ENCODE data around the gene FSIP1. TPM values are rescaled to one million over a fixed set of nuclear protein-coding genes. Genes with fewer than 3 reads are reported as not detected.

Gene FSIP1
- total RNA-seq, 1 donor from 2014 or later = 0.71 TPM

GRCh38 chr15:39786447-39787056 is 3.9 kb upstream of the FSIP1 start:
- H3K27me3 ChIP-seq (ENCODE audit: control insufficient read depth, insufficient read depth, low read length) = no peaks in the 10 kb centered on the region
- TF ChIP-seq CTCF (IDR thresholded peaks at IDR 0.05; ENCODE audit: insufficient read depth, low read length, poor library complexity, severe bottlenecking) = peak; percentile 58
- no peak overlapping the region for H3K4me3 ChIP-seq (ENCODE audit: low read depth, low read length)
- DNase-seq (ENCODE audit: low read depth) = no peak
- no peaks in the 10 kb centered on the region for H3K36me3 ChIP-seq (ENCODE audit: control insufficient read depth, insufficient read depth, low read length)

- no peaks in the 10 kb centered on the region for H3K36me3 ChIP-seq (ENCODE audit: control insufficient read depth, insufficient read depth, low read length)
- no peak for DNase-seq (ENCODE audit: low read depth)
- TF ChIP-seq CTCF (IDR thresholded peaks at IDR 0.05; ENCODE audit: insufficient read depth, low read length, poor library complexity, severe bottlenecking) = no peak
- no peaks in the 10 kb centered on the region for H3K27me3 ChIP-seq (ENCODE audit: control insufficient read depth, insufficient read depth, low read length)
- no peak overlapping the region for H3K4me3 ChIP-seq (ENCODE audit: low read depth, low read length)
Measured at GRCh38 chr15:39785841-39786240, 3.2 kb upstream of the FSIP1 start.

GRCh38 chr15:39785139-39785538 is 2.5 kb upstream of the FSIP1 start:
- no peak for DNase-seq (ENCODE audit: low read depth)
- no peaks in the 10 kb centered on the region for H3K36me3 ChIP-seq (ENCODE audit: control insufficient read depth, insufficient read depth, low read length)
- no peaks in the 10 kb centered on the region for H3K27me3 ChIP-seq (ENCODE audit: control insufficient read depth, insufficient read depth, low read length)
- H3K4me3 ChIP-seq (ENCODE audit: low read depth, low read length) = no peak overlapping the region
- no peak for TF ChIP-seq CTCF (IDR thresholded peaks at IDR 0.05; ENCODE audit: insufficient read depth, low read length, poor library complexity, severe bottlenecking)

- H3K27me3 ChIP-seq (ENCODE audit: control insufficient read depth, insufficient read depth, low read length) = no peaks in the 10 kb centered on the region
- H3K36me3 ChIP-seq (ENCODE audit: control insufficient read depth, insufficient read depth, low read length) = no peaks in the 10 kb centered on the region
- no peak for DNase-seq (ENCODE audit: low read depth)
- H3K4me3 ChIP-seq (ENCODE audit: low read depth, low read length) = no peak overlapping the region
- TF ChIP-seq CTCF (IDR thresholded peaks at IDR 0.05; ENCODE audit: insufficient read depth, low read length, poor library complexity, severe bottlenecking) = no peak
Measured at GRCh38 chr15:39784638-39785037, 2.0 kb upstream of the FSIP1 start.

GRCh38 chr15:39784125-39784524 is 1.5 kb upstream of the FSIP1 start:
- no peaks in the 10 kb centered on the region for H3K27me3 ChIP-seq (ENCODE audit: control insufficient read depth, insufficient read depth, low read length)
- no peak for DNase-seq (ENCODE audit: low read depth)
- no peak overlapping the region for H3K4me3 ChIP-seq (ENCODE audit: low read depth, low read length)
- H3K36me3 ChIP-seq (ENCODE audit: control insufficient read depth, insufficient read depth, low read length) = no peaks in the 10 kb centered on the region
- no peak for TF ChIP-seq CTCF (IDR thresholded peaks at IDR 0.05; ENCODE audit: insufficient read depth, low read length, poor library complexity, severe bottlenecking)

- H3K27me3 ChIP-seq (ENCODE audit: control insufficient read depth, insufficient read depth, low read length) = no peaks in the 10 kb centered on the region
- no peak for TF ChIP-seq CTCF (IDR thresholded peaks at IDR 0.05; ENCODE audit: insufficient read depth, low read length, poor library complexity, severe bottlenecking)
- no peak for DNase-seq (ENCODE audit: low read depth)
- H3K4me3 ChIP-seq (ENCODE audit: low read depth, low read length) = peak overlapping the region; percentile 91
- no peaks in the 10 kb centered on the region for H3K36me3 ChIP-seq (ENCODE audit: control insufficient read depth, insufficient read depth, low read length)
Measured at GRCh38 chr15:39783244-39783820, 691 bp upstream of the FSIP1 start.

Measured in kidney epithelial cell (primary cell).